HepG2 (cell line): ENCODE data around the gene ARMH2. TPM values are rescaled to one million over a fixed set of nuclear protein-coding genes. Genes with fewer than 3 reads are reported as not detected.

Source experiments
- ATAC-seq: fragments of 200-7000 bp; cut with Tn5 transposase; 3 replicates; pipeline ENCODE4 v1.9.1; 2020; ENCODE audit warnings: mild to moderate bottlenecking, moderate library complexity
- BruUV-seq: library from RNA; stranded (reverse); fragments of 400-500 nt; replicated peaks from 2 replicates; lab custom pipeline; 2021; lab: Mats Ljungman, UMichigan
- CTCF ChIA-PET: fragments of 300-600 bp; formaldehyde crosslinking; extraction: SDS; loops from one replicate; lab custom pipeline; 2021; ENCODE audit warnings: low total read pairs, inconsistent platforms, low intra/inter-chr PET ratio; lab: Yijun Ruan, JAX
- POLR2A ChIA-PET: fragments of 350-600 bp; sonication (Branson Sonifier 250); formaldehyde crosslinking; loops from one replicate; lab custom pipeline; 2020; ENCODE audit warnings: antibody characterized with exemption, inconsistent platforms; lab: Yijun Ruan, JAX
- DNase-seq: peaks from one replicate; pipeline ENCODE4 v3.0.0-alpha.2; 2015; ENCODE audit warnings: low spot score
- FAIRE-seq: peaks from 3 replicates; lab custom pipeline; 2011; peaks lifted over from hg19 to GRCh38; lab: Jason Lieb, UNC
- H2AFZ ChIP-seq: one replicate; pipeline ENCODE4 v1.6.1; 2011; ENCODE audit warnings: low read length, inconsistent platforms
- H3K27ac ChIP-seq: fragments of 300-600 bp; 3 replicates; pipeline ENCODE4 v1.8.0; 2011; ENCODE audit warnings: mixed run types, mild to moderate bottlenecking, mixed read lengths, low read length, inconsistent platforms; ENCODE audit not compliant: insufficient read depth; ENCODE audit errors: extremely low read length
- H3K27me3 ChIP-seq, 2 experiments: fragments of 200-600 bp in 1 of 2; 2 replicates in 1 of 2; 3 replicates in 1 of 2; pipeline versions ENCODE4 v1.6.0 to v1.8.0; 2011; ENCODE audit warnings: low read length in 2 of 2, mild to moderate bottlenecking in 2 of 2, moderate library complexity in 2 of 2, inconsistent platforms in 1 of 2; ENCODE audit not compliant: insufficient read depth in 2 of 2, control insufficient read depth in 1 of 2
- H3K36me3 ChIP-seq, 2 experiments: fragments of 200-600 bp in 1 of 2; replicated peaks in 1 of 2; 2 replicates in 1 of 2; 3 replicates in 1 of 2; pipeline versions ENCODE4 v1.5.1 to v1.8.0; 2011; ENCODE audit warnings: low read length in 2 of 2, inconsistent platforms in 1 of 2; ENCODE audit not compliant: insufficient read depth in 2 of 2, control insufficient read depth in 1 of 2
- H3K4me1 ChIP-seq: 2 replicates; pipeline ENCODE4 v1.5.1; 2012; ENCODE audit warnings: low read length, inconsistent platforms; ENCODE audit not compliant: insufficient read depth
- H3K4me2 ChIP-seq: 2 replicates; pipeline ENCODE4 v1.6.0; 2011; ENCODE audit warnings: low read depth, low read length, inconsistent platforms
- H3K4me3 ChIP-seq, 3 experiments: fragments of 200-600 bp in 1 of 3; sonication (generic), shearing (Covaris generic) in 1 of 3; replicated peaks in 1 of 3; 2 replicates each; pipeline ENCODE4 v1.5.1; 2011 to 2016; ENCODE audit warnings: low read length in 3 of 3, inconsistent platforms in 2 of 3, low read depth in 2 of 3, mild to moderate bottlenecking in 2 of 3, control low read depth in 1 of 3, mixed read lengths in 1 of 3; ENCODE audit not compliant: insufficient read depth in 1 of 3
- H3K79me2 ChIP-seq: one replicate; pipeline ENCODE4 v1.6.1; 2011; ENCODE audit warnings: low read length, inconsistent platforms; ENCODE audit not compliant: insufficient read depth
- H3K9ac ChIP-seq: 2 replicates; pipeline ENCODE4 v1.6.0; 2011; ENCODE audit warnings: mild to moderate bottlenecking, low read depth, low read length, inconsistent platforms; ENCODE audit not compliant: insufficient read depth
- H3K9me3 ChIP-seq: 2 replicates; pipeline ENCODE4 v1.5.1; 2012; ENCODE audit warnings: mild to moderate bottlenecking, low read length
- H4K20me1 ChIP-seq: 2 replicates; pipeline ENCODE4 v1.6.0; 2011; ENCODE audit warnings: inconsistent platforms, mild to moderate bottlenecking, low read length, moderate library complexity; ENCODE audit not compliant: insufficient read depth
- HES4 ChIP-seq: sonication (generic); formaldehyde crosslinking; IDR thresholded peaks from 2 replicates; pipeline ENCODE4 v1.9.0; 2021; ENCODE audit warnings: mild to moderate bottlenecking, missing genetic modification reagents, borderline replicate concordance
- KAT8 ChIP-seq: IDR thresholded peaks from 2 replicates; pipeline ENCODE4 v1.6.1; 2016; ENCODE audit warnings: missing genetic modification reagents, missing compliant biosample characterization
- MLLT10 ChIP-seq: sonication (generic); formaldehyde crosslinking; IDR thresholded peaks from 2 replicates; pipeline ENCODE4 v1.4.0; 2020; ENCODE audit warnings: missing genetic modification reagents
- NONO ChIP-seq, 2 experiments: fragments of 450-650 bp in 1 of 2; sonication (generic) in 1 of 2; formaldehyde crosslinking in 1 of 2; IDR thresholded peaks in 1 of 2; conservative IDR thresholded peaks in 1 of 2; 2 replicates each; pipeline versions ENCODE4 v1.6.1 to v1.8.0; 2017 to 2022; ENCODE audit warnings: mild to moderate bottlenecking in 1 of 2, missing genetic modification reagents in 1 of 2, moderate library complexity in 1 of 2
- POGZ ChIP-seq: sonication (generic); formaldehyde crosslinking; IDR thresholded peaks from 2 replicates; pipeline ENCODE4 v1.4.0; 2020; ENCODE audit warnings: mild to moderate bottlenecking, missing genetic modification reagents
- PREB ChIP-seq: sonication (generic); formaldehyde crosslinking; IDR thresholded peaks from 2 replicates; pipeline ENCODE4 v1.4.0; 2020; ENCODE audit warnings: missing genetic modification reagents
- REL ChIP-seq: sonication (generic); formaldehyde crosslinking; conservative IDR thresholded peaks from 2 replicates; pipeline ENCODE4 v1.8.0; 2022; ENCODE audit warnings: mild to moderate bottlenecking, missing genetic modification reagents, moderate library complexity
- SIX4 ChIP-seq: sonication (generic); formaldehyde crosslinking; IDR thresholded peaks from 2 replicates; pipeline ENCODE4 v1.4.0; 2020; ENCODE audit warnings: missing genetic modification reagents
- SP1 ChIP-seq, 2 experiments: fragments of 450-650 bp in 1 of 2; sonication (generic) in 1 of 2; formaldehyde crosslinking in 1 of 2; IDR thresholded peaks; 2 replicates each; pipeline versions ENCODE4 v1.4.0 to v1.6.1; 2016 to 2020; ENCODE audit warnings: missing genetic modification reagents in 1 of 2
- TCF12 ChIP-seq, 2 experiments: fragments of 450-650 bp in 1 of 2; sonication (generic) in 1 of 2; formaldehyde crosslinking in 1 of 2; IDR thresholded peaks; 2 replicates each; pipeline versions ENCODE4 v1.6.1 to v1.8.0; 2017 to 2022; ENCODE audit warnings: antibody characterized with exemption in 1 of 2, mild to moderate bottlenecking in 1 of 2, missing genetic modification reagents in 1 of 2, moderate library complexity in 1 of 2
- ZFP82 ChIP-seq: sonication (generic); formaldehyde crosslinking; IDR thresholded peaks from 2 replicates; pipeline ENCODE4 v1.5.1; 2020; ENCODE audit warnings: mild to moderate bottlenecking, missing genetic modification reagents, borderline replicate concordance
- ZFYVE20 ChIP-seq: sonication (generic); formaldehyde crosslinking; IDR thresholded peaks from 2 replicates; pipeline ENCODE4 v1.8.0; 2023; ENCODE audit warnings: low read depth, mild to moderate bottlenecking, moderate library complexity, missing genetic modification reagents, borderline replicate concordance
- ZMAT3 ChIP-seq: sonication (generic); formaldehyde crosslinking; conservative IDR thresholded peaks from 2 replicates; pipeline ENCODE4 v1.7.0; 2021; ENCODE audit warnings: missing genetic modification reagents
- ZNF780A ChIP-seq: sonication (generic); formaldehyde crosslinking; IDR thresholded peaks from 2 replicates; pipeline ENCODE4 v1.8.0; 2022; ENCODE audit warnings: mild to moderate bottlenecking, missing genetic modification reagents, moderate library complexity
- WGBS: methylation state at CpG from one replicate; pipeline ENCODE4 v1.1.6; 2017; ENCODE audit warnings: low lambda C conversion rate; 5-methylcytosine and 5-hydroxymethylcytosine counted together
- in situ Hi-C: cut with HindIII; loops from 2 replicates; pipeline ENCODE4 v1.10.0; 2017; ENCODE audit warnings: low pct_unique_long_range_greater_than_20kb; ENCODE audit not compliant: extremely low pct_ligation_motif_present
- intact Hi-C: fragments of 100-400 bp; cut with micrococcal nuclease; formaldehyde crosslinking; loops from one replicate; pipeline ENCODE4 v1.10.0; 2022; ENCODE audit not compliant: unreplicated experiment
- polyA plus RNA-seq, 8 experiments: library from polyadenylated mRNA; depleted of rRNA in 3 of 8; stranded (reverse) in 7 of 8; unstranded in 1 of 8; fragments of >200 nt; fragmentation: Illumina TruSeq in 4 of 8; extraction: Trizol in 4 of 8; gene quantifications; 2 replicates each; pipeline versions ENCODE4 v1.2.1 to v1.2.3, GENCODE V29; 2011 to 2016; ENCODE audit warnings: low read depth in 4 of 8, missing spikeins in 1 of 8, mixed read lengths in 1 of 8; ENCODE audit not compliant: insufficient read depth in 1 of 8
- total RNA-seq, 5 experiments: library from RNA; depleted of rRNA; stranded (reverse); fragments of >200 nt; fragmentation: Illumina TruSeq; extraction: Trizol; gene quantifications; 2 replicates each; pipeline ENCODE4 v1.2.3, GENCODE V29; 2016; ENCODE audit warnings: low read depth in 1 of 5
- TF ChIP-seq, protein P1 (sequence below): IDR thresholded peaks from 2 replicates; pipeline ENCODE4 v1.4.0; 2020; ENCODE audit warnings: mild to moderate bottlenecking, missing genetic modification reagents

ARMH2 gene
- total and polyA plus RNA-seq, 2 of the 13 experiments (the other 11 are each of a cell fraction or from before 2014, with no cell fraction given), result not detected

GRCh38 chr6:24847402-24847801 is 48.7 kb upstream of the ARMH2 start:
- DNase-seq (no peak), ATAC-seq (no peak), FAIRE-seq (no peak)
- H3K36me3 ChIP-seq, result no peaks in the 10 kb centered on the region
- 49% methylated on average over 7 of the region's 7 CpGs for WGBS
- in situ Hi-C loops, result no loop called here
- no peak overlapping the region for H3K4me3 ChIP-seq
- no peak overlapping the region for H3K27ac ChIP-seq
- no peaks in the 10 kb centered on the region for H4K20me1 ChIP-seq
- H2AFZ ChIP-seq, result no peak overlapping the region
- no peak overlapping the region for H3K4me2 ChIP-seq
- H3K9me3 ChIP-seq, result no peaks in the 10 kb centered on the region
- BruUV-seq, result no TSS peak
- ChIA-PET CTCF (no interaction called here), POLR2A (no interaction called here)
- intact Hi-C loops, result no loop called here
- H3K4me1 ChIP-seq, result peaks cover 22% of the 10 kb centered on the region
- TF ChIP-seq ZFP82 (CRISPR knock-in tag), result no peak
- TF ChIP-seq SIX4, result no peak
- no peak for TF ChIP-seq KAT8 (CRISPR knock-in tag)
- no peak for TF ChIP-seq ZNF780A
- no peak for TF ChIP-seq PREB (CRISPR knock-in tag)
- no peak for TF ChIP-seq REL (CRISPR knock-in tag)
- no peak for TF ChIP-seq ZFYVE20 (CRISPR knock-in tag)
- no peak for TF ChIP-seq ZMAT3 (CRISPR knock-in tag)
- peaks cover 0 to 11% of the 10 kb centered on the region in 2 experiments; a peak in 2 of 5 replicates for H3K27me3 ChIP-seq
- H3K79me2 ChIP-seq, result no peaks in the 10 kb centered on the region
- no peak overlapping the region for H3K9ac ChIP-seq

DNA sequence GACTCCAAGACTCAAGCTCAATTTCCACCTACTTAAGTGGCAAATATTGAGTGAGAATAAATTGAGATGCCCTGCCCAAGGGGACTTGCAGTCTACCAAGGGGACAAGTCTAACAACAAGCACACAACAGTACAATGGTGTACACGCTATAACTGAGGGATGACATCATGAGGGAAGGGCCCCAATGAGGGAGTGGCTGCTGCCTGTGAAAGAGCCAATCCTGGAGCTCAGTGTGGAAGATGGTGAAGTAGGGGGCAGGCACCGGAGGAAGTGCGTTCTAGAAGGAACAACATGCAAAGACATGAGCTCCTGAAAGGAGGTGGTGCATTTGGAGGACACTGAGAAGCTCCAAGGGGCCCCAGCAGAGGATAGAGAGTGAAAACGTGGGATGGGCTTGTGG is 46.9 kb upstream of the ARMH2 start:
- H4K20me1 ChIP-seq, result no peaks in the 10 kb centered on the region
- ATAC-seq (no peak), DNase-seq (no peak), FAIRE-seq (no peak)
- in situ Hi-C loops, result no loop called here
- POLR2A ChIA-PET, result no interaction called here
- no peak overlapping the region for H3K27ac ChIP-seq
- no TSS peak for BruUV-seq
- WGBS, result 39% methylated on average over 4 of the region's 4 CpGs
- H3K4me1 ChIP-seq, result peaks cover 22% of the 10 kb centered on the region
- no peaks in the 10 kb centered on the region for H3K79me2 ChIP-seq
- CTCF ChIA-PET, result no interaction called here
- H3K27me3 ChIP-seq, result peaks cover 0 to 21% of the 10 kb centered on the region in 2 experiments; a peak in 3 of 5 replicates
- H3K4me2 ChIP-seq, result no peak overlapping the region
- H3K9ac ChIP-seq, result no peak overlapping the region
- intact Hi-C loops, result no loop called here
- H2AFZ ChIP-seq, result no peak overlapping the region
- no peaks in the 10 kb centered on the region for H3K36me3 ChIP-seq
- no peaks in the 10 kb centered on the region for H3K9me3 ChIP-seq
- no peak overlapping the region for H3K4me3 ChIP-seq
- TF ChIP-seq NONO (IDR thresholded peaks at IDR 0.05) (no peak), NONO (CRISPR knock-in tag; conservative IDR thresholded peaks at IDR 0.05) (no peak), TCF12 (IDR thresholded peaks at IDR 0.05) (no peak), TCF12 (CRISPR knock-in tag; IDR thresholded peaks at IDR 0.05) (no peak), HES4 (CRISPR knock-in tag) (no peak), POGZ (no peak), SP1 (IDR thresholded peaks at IDR 0.05) (no peak), SP1 (CRISPR knock-in tag; IDR thresholded peaks at IDR 0.05) (no peak), MLLT10 (CRISPR knock-in tag) (no peak)
- TF ChIP-seq, protein P1, sequence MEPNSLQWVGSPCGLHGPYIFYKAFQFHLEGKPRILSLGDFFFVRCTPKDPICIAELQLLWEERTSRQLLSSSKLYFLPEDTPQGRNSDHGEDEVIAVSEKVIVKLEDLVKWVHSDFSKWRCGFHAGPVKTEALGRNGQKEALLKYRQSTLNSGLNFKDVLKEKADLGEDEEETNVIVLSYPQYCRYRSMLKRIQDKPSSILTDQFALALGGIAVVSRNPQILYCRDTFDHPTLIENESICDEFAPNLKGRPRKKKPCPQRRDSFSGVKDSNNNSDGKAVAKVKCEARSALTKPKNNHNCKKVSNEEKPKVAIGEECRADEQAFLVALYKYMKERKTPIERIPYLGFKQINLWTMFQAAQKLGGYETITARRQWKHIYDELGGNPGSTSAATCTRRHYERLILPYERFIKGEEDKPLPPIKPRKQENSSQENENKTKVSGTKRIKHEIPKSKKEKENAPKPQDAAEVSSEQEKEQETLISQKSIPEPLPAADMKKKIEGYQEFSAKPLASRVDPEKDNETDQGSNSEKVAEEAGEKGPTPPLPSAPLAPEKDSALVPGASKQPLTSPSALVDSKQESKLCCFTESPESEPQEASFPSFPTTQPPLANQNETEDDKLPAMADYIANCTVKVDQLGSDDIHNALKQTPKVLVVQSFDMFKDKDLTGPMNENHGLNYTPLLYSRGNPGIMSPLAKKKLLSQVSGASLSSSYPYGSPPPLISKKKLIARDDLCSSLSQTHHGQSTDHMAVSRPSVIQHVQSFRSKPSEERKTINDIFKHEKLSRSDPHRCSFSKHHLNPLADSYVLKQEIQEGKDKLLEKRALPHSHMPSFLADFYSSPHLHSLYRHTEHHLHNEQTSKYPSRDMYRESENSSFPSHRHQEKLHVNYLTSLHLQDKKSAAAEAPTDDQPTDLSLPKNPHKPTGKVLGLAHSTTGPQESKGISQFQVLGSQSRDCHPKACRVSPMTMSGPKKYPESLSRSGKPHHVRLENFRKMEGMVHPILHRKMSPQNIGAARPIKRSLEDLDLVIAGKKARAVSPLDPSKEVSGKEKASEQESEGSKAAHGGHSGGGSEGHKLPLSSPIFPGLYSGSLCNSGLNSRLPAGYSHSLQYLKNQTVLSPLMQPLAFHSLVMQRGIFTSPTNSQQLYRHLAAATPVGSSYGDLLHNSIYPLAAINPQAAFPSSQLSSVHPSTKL (CRISPR knock-in tag), result no peak
